ENCODE measurements around the gene CTNNA2. TPM values are rescaled to one million over a fixed set of nuclear protein-coding genes. Genes with fewer than 3 reads are reported as not detected.
A peak's percentile ranks its signal among the peaks of the same experiment; 100 is the strongest.

CTNNA2 gene
- polyA plus RNA-seq, 4 donors = 0.27 to 2.8 (median 1.3) TPM; not detected in 1

DNA sequence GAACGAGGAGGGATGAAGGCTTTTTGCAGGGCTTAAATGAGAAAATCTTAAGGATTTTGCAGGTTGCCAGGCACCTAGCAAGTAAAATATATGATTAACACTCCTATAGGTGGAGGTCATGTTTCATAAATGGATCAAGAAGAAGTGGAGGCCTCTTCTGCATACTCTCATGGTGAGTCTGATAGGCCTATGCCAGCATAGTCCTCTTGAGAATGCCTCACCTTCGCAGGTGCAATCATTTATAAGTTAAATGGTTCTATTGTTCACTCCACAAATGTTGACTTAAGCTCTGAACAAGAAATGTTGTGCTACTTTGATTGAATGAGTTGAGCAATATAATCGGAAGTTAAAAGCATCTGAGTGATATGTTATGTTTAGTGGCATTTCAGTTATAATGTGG is 779.6 kb downstream of the CTNNA2 start:
- FAIRE-seq (no peak), DNase-seq (no peak)
- H3K27me3 ChIP-seq (ENCODE audit: control insufficient read depth in 3 of 3, insufficient read depth in 3 of 3, low read length in 3 of 3) = no peaks in the 10 kb centered on the region
- no peaks in the 10 kb centered on the region for H3K9me3 ChIP-seq (ENCODE audit: control insufficient read depth in 2 of 2, insufficient read depth in 1 of 2, low read depth in 1 of 2, low read length in 1 of 2)
- WGBS, 3 donors = 31 to 64% (median 37%) methylated on average over 3 of the region's 3 CpGs
- H3K4me3 ChIP-seq (ENCODE audit: low read depth in 1 of 3, low read length in 3 of 3) = no peak overlapping the region
- no peak overlapping the region for H3K27ac ChIP-seq (ENCODE audit: low read depth in 1 of 3, low read length in 2 of 3)
- no peaks in the 10 kb centered on the region for H3K4me1 ChIP-seq (ENCODE audit: control insufficient read depth in 3 of 3, insufficient read depth in 2 of 3, low read depth in 1 of 3, low read length in 2 of 3)
- H3K36me3 ChIP-seq (ENCODE audit: control insufficient read depth in 3 of 3, insufficient read depth in 2 of 3, low read depth in 1 of 3, low read length in 3 of 3) = no peaks in the 10 kb centered on the region

DNA sequence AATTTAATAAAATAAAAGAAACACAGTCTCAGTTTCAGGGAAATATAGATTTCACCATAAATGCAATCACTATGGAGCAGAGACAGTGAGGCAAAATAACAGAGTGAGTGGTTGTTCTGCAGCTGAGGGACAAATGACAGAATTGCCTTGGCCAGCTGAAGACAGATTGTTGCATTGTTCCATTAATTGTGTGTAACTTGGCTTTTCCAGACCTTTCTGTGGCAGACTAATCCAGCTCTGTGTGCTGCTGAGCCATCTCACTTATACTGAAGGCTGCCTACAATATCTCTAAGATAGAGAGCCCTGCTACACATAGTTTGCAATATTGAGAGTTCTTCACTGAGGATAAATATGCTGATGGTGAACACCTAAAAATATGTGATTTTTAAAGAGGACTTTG is 780.2 kb downstream of the CTNNA2 start:
- H3K27me3 ChIP-seq (ENCODE audit: control insufficient read depth in 3 of 3, insufficient read depth in 3 of 3, low read length in 3 of 3) = no peaks in the 10 kb centered on the region
- H3K36me3 ChIP-seq (ENCODE audit: control insufficient read depth in 3 of 3, insufficient read depth in 2 of 3, low read depth in 1 of 3, low read length in 3 of 3) = no peaks in the 10 kb centered on the region
- H3K4me3 ChIP-seq (ENCODE audit: low read depth in 1 of 3, low read length in 3 of 3) = no peak overlapping the region
- FAIRE-seq = no peak
- H3K27ac ChIP-seq (ENCODE audit: low read depth in 1 of 3, low read length in 2 of 3) = no peak overlapping the region
- H3K9me3 ChIP-seq (ENCODE audit: control insufficient read depth in 2 of 2, insufficient read depth in 1 of 2, low read depth in 1 of 2, low read length in 1 of 2) = no peaks in the 10 kb centered on the region
- DNase-seq = no peak
- H3K4me1 ChIP-seq (ENCODE audit: control insufficient read depth in 3 of 3, insufficient read depth in 2 of 3, low read depth in 1 of 3, low read length in 2 of 3) = no peaks in the 10 kb centered on the region

DNA sequence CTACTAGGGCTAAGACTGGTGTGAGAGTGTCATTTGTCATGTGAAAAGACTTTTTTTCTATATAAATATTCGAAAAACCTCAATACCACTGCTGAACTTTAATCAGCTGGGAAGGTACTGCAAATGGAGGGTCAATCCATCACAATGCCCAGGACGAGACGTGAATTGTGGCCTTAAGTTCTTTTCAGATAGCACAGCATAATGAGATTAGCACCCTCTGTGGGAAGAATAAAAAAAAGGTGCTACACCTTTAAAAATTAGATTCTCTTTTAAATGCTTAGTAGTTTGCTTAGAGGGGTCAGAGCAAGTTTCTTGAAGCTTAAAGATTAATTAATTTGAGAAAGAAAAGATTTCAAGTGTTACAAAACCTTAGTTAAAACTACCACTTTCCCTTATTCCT is 786.1 kb downstream of the CTNNA2 start:
- no peak overlapping the region for H3K4me3 ChIP-seq (ENCODE audit: low read depth in 1 of 3, low read length in 3 of 3)
- no peak overlapping the region for H3K27ac ChIP-seq (ENCODE audit: low read depth in 1 of 3, low read length in 2 of 3)
- H3K36me3 ChIP-seq (ENCODE audit: control insufficient read depth in 3 of 3, insufficient read depth in 2 of 3, low read depth in 1 of 3, low read length in 3 of 3) = no peaks in the 10 kb centered on the region
- DNase-seq (no peak), FAIRE-seq (no peak)
- no peaks in the 10 kb centered on the region for H3K9me3 ChIP-seq (ENCODE audit: control insufficient read depth in 2 of 2, insufficient read depth in 1 of 2, low read depth in 1 of 2, low read length in 1 of 2)
- H3K4me1 ChIP-seq (ENCODE audit: control insufficient read depth in 3 of 3, insufficient read depth in 2 of 3, low read depth in 1 of 3, low read length in 2 of 3) = no peaks in the 10 kb centered on the region
- WGBS, 3 donors = 30 to 60% (median 36%) methylated on average over 3 of the region's 3 CpGs
- peaks cover 11 to 43% (median 19%) of the 10 kb centered on the region in 3 donors for H3K27me3 ChIP-seq (ENCODE audit: control insufficient read depth in 3 of 3, insufficient read depth in 3 of 3, low read length in 3 of 3)

DNA sequence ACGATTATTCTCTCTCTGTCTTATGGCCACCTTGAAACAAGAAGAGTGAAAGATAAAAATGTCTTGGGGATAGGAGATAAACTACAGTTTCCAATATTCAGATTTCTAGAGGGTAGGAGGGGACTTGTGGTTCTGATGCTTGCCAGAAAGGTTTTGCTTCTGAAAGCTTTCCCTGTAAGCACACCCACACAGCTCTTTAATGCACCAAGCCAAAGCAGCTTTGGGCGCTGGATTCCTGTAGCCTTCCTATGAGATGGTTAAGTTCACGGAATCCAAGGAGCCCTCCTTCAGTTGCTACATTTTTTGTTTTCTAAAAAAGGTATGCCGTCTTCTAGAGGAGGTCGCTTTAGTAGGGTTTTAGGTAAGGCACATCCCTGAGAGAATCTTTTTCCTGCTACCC is 786.8 kb downstream of the CTNNA2 start:
- no peaks in the 10 kb centered on the region for H3K9me3 ChIP-seq (ENCODE audit: control insufficient read depth in 2 of 2, insufficient read depth in 1 of 2, low read depth in 1 of 2, low read length in 1 of 2)
- FAIRE-seq (no peak), DNase-seq (no peak)
- H3K27ac ChIP-seq (ENCODE audit: low read depth in 1 of 3, low read length in 2 of 3) = no peak overlapping the region
- no peaks in the 10 kb centered on the region for H3K36me3 ChIP-seq (ENCODE audit: control insufficient read depth in 3 of 3, insufficient read depth in 2 of 3, low read depth in 1 of 3, low read length in 3 of 3)
- no peaks in the 10 kb centered on the region for H3K4me1 ChIP-seq (ENCODE audit: control insufficient read depth in 3 of 3, insufficient read depth in 2 of 3, low read depth in 1 of 3, low read length in 2 of 3)
- WGBS, 3 donors = 55 to 60% (median 58%) methylated on average over 5 of the region's 5 CpGs
- peaks cover 13 to 49% (median 23%) of the 10 kb centered on the region in 3 donors for H3K27me3 ChIP-seq (ENCODE audit: control insufficient read depth in 3 of 3, insufficient read depth in 3 of 3, low read length in 3 of 3)
- no peak overlapping the region for H3K4me3 ChIP-seq (ENCODE audit: low read depth in 1 of 3, low read length in 3 of 3)

DNA sequence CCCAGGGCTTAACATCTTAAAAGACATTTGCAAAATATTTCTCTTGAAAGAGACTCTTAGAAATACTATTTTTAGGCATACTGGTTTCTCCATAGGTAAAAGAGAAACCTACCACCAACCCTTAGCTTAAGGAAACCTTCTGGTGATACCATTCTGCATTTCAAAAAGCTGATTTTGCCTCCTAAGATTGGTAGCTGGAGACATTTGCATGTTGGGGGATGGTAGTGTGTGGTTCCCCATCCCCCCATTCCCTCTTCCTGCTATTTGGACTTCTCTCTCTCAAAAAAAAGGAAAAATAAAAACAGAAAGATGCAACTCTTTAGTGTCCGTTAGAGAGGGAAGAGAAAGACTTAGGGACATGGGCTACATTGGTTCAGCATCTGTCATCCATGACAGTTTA is 787.5 kb downstream of the CTNNA2 start:
- no peak overlapping the region for H3K27ac ChIP-seq (ENCODE audit: low read depth in 1 of 3, low read length in 2 of 3)
- DNase-seq = no peak
- H3K9me3 ChIP-seq (ENCODE audit: control insufficient read depth in 2 of 2, insufficient read depth in 1 of 2, low read depth in 1 of 2, low read length in 1 of 2) = no peaks in the 10 kb centered on the region
- no peaks in the 10 kb centered on the region for H3K36me3 ChIP-seq (ENCODE audit: control insufficient read depth in 3 of 3, insufficient read depth in 2 of 3, low read depth in 1 of 3, low read length in 3 of 3)
- H3K4me1 ChIP-seq (ENCODE audit: control insufficient read depth in 3 of 3, insufficient read depth in 2 of 3, low read depth in 1 of 3, low read length in 2 of 3) = no peaks in the 10 kb centered on the region
- peaks cover 13 to 56% (median 27%) of the 10 kb centered on the region in 3 donors for H3K27me3 ChIP-seq (ENCODE audit: control insufficient read depth in 3 of 3, insufficient read depth in 3 of 3, low read length in 3 of 3)
- H3K4me3 ChIP-seq (ENCODE audit: low read depth in 1 of 3, low read length in 3 of 3) = no peak overlapping the region
- FAIRE-seq = no peak
- WGBS, 3 donors = 57 to 67% (median 57%) methylated on average over 1 of the region's 1 CpG

DNA sequence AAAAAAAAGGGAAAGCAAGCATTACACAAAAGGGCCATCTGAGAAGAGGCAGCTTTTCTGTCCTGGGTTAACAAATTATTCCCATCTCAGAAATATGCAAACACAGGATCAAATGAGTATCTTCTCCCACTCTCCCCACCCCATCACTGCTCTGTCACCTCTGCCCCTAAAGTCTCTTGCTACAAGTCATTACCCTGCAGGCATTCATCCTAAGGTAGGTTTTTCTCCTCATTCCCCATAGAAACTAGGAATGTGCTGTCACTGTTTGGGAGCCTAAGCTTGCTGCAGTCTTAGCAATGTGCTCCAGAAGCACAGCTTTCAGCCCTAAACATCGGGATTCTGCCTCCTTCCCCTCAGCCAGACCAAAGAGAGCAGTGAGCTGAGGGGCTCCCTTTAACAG is 788.1 kb downstream of the CTNNA2 start:
- Histone ChIP-seq H3K4me3 (ENCODE audit: low read depth in 1 of 3, low read length in 3 of 3) (no peak overlapping the region), H3K36me3 (ENCODE audit: control insufficient read depth in 3 of 3, insufficient read depth in 2 of 3, low read depth in 1 of 3, low read length in 3 of 3) (no peaks in the 10 kb centered on the region), H3K4me1 (ENCODE audit: control insufficient read depth in 3 of 3, insufficient read depth in 2 of 3, low read depth in 1 of 3, low read length in 2 of 3) (no peaks in the 10 kb centered on the region), H3K27me3 (ENCODE audit: control insufficient read depth in 3 of 3, insufficient read depth in 3 of 3, low read length in 3 of 3) (peaks cover 13 to 62% (median 31%) of the 10 kb centered on the region in 3 donors), H3K27ac (ENCODE audit: low read depth in 1 of 3, low read length in 2 of 3) (no peak overlapping the region), H3K9me3 (ENCODE audit: control insufficient read depth in 2 of 2, insufficient read depth in 1 of 2, low read depth in 1 of 2, low read length in 1 of 2) (no peaks in the 10 kb centered on the region)
- FAIRE-seq (no peak), DNase-seq (no peak)
- WGBS, 3 donors = 24 to 33% (median 26%) methylated on average over 1 of the region's 1 CpG

DNA sequence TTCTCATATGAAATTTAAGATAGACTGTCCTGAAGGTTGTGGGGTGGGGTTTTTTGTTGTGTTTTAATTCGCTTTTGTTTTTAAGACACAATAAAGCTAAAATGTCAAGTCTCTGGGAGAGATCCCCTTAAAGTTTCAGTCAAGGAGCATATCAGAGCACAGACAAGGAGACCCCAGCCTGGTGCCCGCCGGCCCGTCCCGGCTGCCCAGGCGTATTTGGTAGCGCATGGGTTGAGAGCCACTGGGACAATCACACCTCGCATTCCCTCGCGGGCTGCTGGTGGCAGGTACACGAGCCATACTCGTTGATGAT is 789.1 kb downstream of the CTNNA2 start:
- peaks cover 13 to 68% (median 31%) of the 10 kb centered on the region in 3 donors for H3K27me3 ChIP-seq (ENCODE audit: control insufficient read depth in 3 of 3, insufficient read depth in 3 of 3, low read length in 3 of 3)
- no peak overlapping the region for H3K27ac ChIP-seq (ENCODE audit: low read depth in 1 of 3, low read length in 2 of 3)
- H3K4me1 ChIP-seq (ENCODE audit: control insufficient read depth in 3 of 3, insufficient read depth in 2 of 3, low read depth in 1 of 3, low read length in 2 of 3) = no peaks in the 10 kb centered on the region
- FAIRE-seq (no peak), DNase-seq (no peak)
- H3K4me3 ChIP-seq (ENCODE audit: low read depth in 1 of 3, low read length in 3 of 3) = no peak overlapping the region
- WGBS, 3 donors = 28 to 30% (median 29%) methylated on average over 12 of the region's 12 CpGs
- no peaks in the 10 kb centered on the region for H3K9me3 ChIP-seq (ENCODE audit: control insufficient read depth in 2 of 2, insufficient read depth in 1 of 2, low read depth in 1 of 2, low read length in 1 of 2)
- no peaks in the 10 kb centered on the region for H3K36me3 ChIP-seq (ENCODE audit: control insufficient read depth in 3 of 3, insufficient read depth in 2 of 3, low read depth in 1 of 3, low read length in 3 of 3)

DNA sequence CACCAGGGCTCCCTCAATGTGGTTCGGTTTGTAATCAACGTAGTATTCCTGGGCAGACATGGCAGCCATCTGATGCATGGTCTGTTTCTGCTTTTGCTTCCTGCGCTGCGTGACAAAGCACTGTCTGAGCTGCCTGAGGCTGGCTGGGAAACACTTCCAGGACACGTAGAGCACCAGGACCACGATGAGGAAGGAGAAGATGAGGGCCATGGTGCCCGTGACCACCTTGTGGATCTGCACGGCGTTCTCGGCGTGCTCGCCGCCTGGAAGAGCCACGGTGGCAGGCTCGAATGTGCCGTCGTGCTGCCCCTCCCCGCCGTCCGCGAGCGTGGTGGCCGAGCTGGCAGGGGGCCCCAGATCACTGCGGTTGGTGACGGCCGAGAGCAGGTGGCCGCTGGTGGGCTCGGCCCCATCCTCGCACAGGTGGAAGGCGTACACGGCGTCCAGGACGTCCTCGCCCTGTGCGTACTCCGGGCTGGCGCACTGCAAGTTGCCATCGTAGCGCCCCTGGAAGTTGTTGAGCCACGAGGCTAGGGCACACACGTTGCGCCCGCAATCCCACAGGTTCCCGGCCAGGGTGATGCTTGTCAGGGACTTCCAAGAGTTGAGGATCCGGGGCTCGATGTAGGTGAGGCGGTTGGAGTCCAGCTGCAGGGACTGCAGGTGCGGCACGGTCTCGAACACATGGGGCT is 789.6 kb downstream of the CTNNA2 start:
- no peaks in the 10 kb centered on the region for H3K4me1 ChIP-seq (ENCODE audit: control insufficient read depth in 3 of 3, insufficient read depth in 2 of 3, low read depth in 1 of 3, low read length in 2 of 3)
- peak overlapping the region in 1 of 3 donors; percentile 39 for H3K4me3 ChIP-seq (ENCODE audit: low read depth in 1 of 3, low read length in 3 of 3)
- H3K36me3 ChIP-seq (ENCODE audit: control insufficient read depth in 3 of 3, insufficient read depth in 2 of 3, low read depth in 1 of 3, low read length in 3 of 3) = no peaks in the 10 kb centered on the region
- 7 to 13% (median 13%) methylated on average over 50 of the region's 50 CpGs for WGBS, 3 donors
- no peaks in the 10 kb centered on the region for H3K9me3 ChIP-seq (ENCODE audit: control insufficient read depth in 2 of 2, insufficient read depth in 1 of 2, low read depth in 1 of 2, low read length in 1 of 2)
- no peak for FAIRE-seq
- no peak overlapping the region for H3K27ac ChIP-seq (ENCODE audit: low read depth in 1 of 3, low read length in 2 of 3)
- peaks cover 13 to 68% (median 31%) of the 10 kb centered on the region in 3 donors for H3K27me3 ChIP-seq (ENCODE audit: control insufficient read depth in 3 of 3, insufficient read depth in 3 of 3, low read length in 3 of 3)
- peak in 1 of 2 donors; percentile 20 for DNase-seq

Measured in small intestine (tissue), 7 donors.